ENCODE results near the gene TNIK. TPM values are rescaled to one million over a fixed set of nuclear protein-coding genes. Genes with fewer than 3 reads are reported as not detected.

Gene TNIK
- total and polyA plus RNA-seq, 10 of the 15 experiments (the other 5 are each of a cell fraction or from before 2014, with no cell fraction given): 13.9 to 74.3 (median 48.2) TPM

DNA sequence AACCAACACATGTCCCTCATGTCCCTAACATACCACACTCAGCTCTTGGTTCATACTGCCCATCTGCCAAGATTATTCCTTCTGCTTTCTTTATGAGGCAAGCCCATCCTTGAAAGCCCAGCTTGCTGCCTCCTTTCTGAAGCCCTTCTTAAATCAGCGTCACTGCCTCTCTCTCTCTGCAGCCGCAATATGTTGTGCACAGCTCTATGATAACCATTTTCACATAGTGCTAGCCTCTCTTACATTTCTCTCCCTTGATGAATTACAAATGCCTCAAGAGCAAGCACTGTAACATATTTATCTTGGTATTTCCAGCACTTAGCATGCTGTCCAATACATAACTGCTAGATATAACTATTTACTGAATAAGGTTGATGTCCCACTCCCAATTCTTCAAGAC, 86.5 kb downstream of the TNIK start (continued):
- TF ChIP-seq CEBPB (IDR thresholded peaks at IDR 0.05; ENCODE audit: borderline replicate concordance in 1 of 2, low read depth in 2 of 2, low read length in 2 of 2) (no peak), SMAD1 (IDR thresholded peaks at IDR 0.05; ENCODE audit: low read depth, partially characterized antibody) (no peak), MYB (IDR thresholded peaks at IDR 0.05; ENCODE audit: borderline replicate concordance, low read depth, low read length) (no peak), IKZF2 (IDR thresholded peaks at IDR 0.05) (no peak), POLR2AphosphoS2 (IDR thresholded peaks at IDR 0.05; ENCODE audit: low read depth, low read length) (no peak), CUX1 (IDR thresholded peaks at IDR 0.05; ENCODE audit: insufficient replicate concordance, low read depth, low read length) (no peak), TCF7 (IDR thresholded peaks at IDR 0.05; ENCODE audit: borderline replicate concordance) (no peak), NFIC (IDR thresholded peaks at IDR 0.05; ENCODE audit: low read depth, low read length) (no peak)

All from GM12878 (cell line).